Measurements from ENCODE around the gene PSAPL1. TPM values are rescaled to one million over a fixed set of nuclear protein-coding genes. Genes with fewer than 3 reads are reported as not detected.

PSAPL1 gene
- total and polyA plus RNA-seq, 4 donors: not detected

- H3K4me1 ChIP-seq (ENCODE audit: control insufficient read depth in 4 of 4, insufficient read depth in 4 of 4, low read length in 3 of 4): no peaks in the 10 kb centered on the region
Measured at GRCh38 chr4:7433376-7434140, 1.2 kb downstream of the PSAPL1 start.

More at GRCh38 chr4:7433376-7434140, 1.2 kb downstream of the PSAPL1 start:
- Histone ChIP-seq H3K4me3 (ENCODE audit: low read depth in 1 of 3, low read length in 3 of 3) (no peak overlapping the region), H3K36me3 (ENCODE audit: control insufficient read depth in 4 of 4, insufficient read depth in 3 of 4, low read depth in 1 of 4, low read length in 3 of 4) (no peaks in the 10 kb centered on the region), H3K27ac (ENCODE audit: low read depth in 1 of 2, low read length in 2 of 2) (no peak overlapping the region), H3K27me3 (ENCODE audit: control insufficient read depth in 4 of 4, insufficient read depth in 4 of 4, low read length in 3 of 4) (no peaks in the 10 kb centered on the region), H3K9me3 (ENCODE audit: control insufficient read depth in 4 of 4, low read length in 3 of 4) (no peaks in the 10 kb centered on the region), H3K9ac (ENCODE audit: low read depth in 1 of 2, low read length in 2 of 2) (no peak overlapping the region)
- TF ChIP-seq YY1 (IDR thresholded peaks at IDR 0.05): no peak
- no peak for TF ChIP-seq EGR1 (IDR thresholded peaks at IDR 0.05; ENCODE audit: low read depth in 2 of 2)
- no peak for TF ChIP-seq HNF4A (conservative IDR thresholded peaks at IDR 0.05)
- TF ChIP-seq, protein P1, sequence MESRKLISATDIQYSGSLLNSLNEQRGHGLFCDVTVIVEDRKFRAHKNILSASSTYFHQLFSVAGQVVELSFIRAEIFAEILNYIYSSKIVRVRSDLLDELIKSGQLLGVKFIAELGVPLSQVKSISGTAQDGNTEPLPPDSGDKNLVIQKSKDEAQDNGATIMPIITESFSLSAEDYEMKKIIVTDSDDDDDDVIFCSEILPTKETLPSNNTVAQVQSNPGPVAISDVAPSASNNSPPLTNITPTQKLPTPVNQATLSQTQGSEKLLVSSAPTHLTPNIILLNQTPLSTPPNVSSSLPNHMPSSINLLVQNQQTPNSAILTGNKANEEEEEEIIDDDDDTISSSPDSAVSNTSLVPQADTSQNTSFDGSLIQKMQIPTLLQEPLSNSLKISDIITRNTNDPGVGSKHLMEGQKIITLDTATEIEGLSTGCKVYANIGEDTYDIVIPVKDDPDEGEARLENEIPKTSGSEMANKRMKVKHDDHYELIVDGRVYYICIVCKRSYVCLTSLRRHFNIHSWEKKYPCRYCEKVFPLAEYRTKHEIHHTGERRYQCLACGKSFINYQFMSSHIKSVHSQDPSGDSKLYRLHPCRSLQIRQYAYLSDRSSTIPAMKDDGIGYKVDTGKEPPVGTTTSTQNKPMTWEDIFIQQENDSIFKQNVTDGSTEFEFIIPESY (IDR thresholded peaks at IDR 0.05): no peak
- TF ChIP-seq, protein P2, sequence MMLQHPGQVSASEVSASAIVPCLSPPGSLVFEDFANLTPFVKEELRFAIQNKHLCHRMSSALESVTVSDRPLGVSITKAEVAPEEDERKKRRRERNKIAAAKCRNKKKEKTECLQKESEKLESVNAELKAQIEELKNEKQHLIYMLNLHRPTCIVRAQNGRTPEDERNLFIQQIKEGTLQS (IDR thresholded peaks at IDR 0.05): no peak
- no peak for TF ChIP-seq TAF1 (conservative IDR thresholded peaks at IDR 0.05)
- no peak for TF ChIP-seq FOXA1 (IDR thresholded peaks at IDR 0.05)
- TF ChIP-seq, protein P3, sequence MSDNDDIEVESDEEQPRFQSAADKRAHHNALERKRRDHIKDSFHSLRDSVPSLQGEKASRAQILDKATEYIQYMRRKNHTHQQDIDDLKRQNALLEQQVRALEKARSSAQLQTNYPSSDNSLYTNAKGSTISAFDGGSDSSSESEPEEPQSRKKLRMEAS (IDR thresholded peaks at IDR 0.05): no peak
- TF ChIP-seq FOXA2 (IDR thresholded peaks at IDR 0.05): no peak
- TF ChIP-seq, protein P4, sequence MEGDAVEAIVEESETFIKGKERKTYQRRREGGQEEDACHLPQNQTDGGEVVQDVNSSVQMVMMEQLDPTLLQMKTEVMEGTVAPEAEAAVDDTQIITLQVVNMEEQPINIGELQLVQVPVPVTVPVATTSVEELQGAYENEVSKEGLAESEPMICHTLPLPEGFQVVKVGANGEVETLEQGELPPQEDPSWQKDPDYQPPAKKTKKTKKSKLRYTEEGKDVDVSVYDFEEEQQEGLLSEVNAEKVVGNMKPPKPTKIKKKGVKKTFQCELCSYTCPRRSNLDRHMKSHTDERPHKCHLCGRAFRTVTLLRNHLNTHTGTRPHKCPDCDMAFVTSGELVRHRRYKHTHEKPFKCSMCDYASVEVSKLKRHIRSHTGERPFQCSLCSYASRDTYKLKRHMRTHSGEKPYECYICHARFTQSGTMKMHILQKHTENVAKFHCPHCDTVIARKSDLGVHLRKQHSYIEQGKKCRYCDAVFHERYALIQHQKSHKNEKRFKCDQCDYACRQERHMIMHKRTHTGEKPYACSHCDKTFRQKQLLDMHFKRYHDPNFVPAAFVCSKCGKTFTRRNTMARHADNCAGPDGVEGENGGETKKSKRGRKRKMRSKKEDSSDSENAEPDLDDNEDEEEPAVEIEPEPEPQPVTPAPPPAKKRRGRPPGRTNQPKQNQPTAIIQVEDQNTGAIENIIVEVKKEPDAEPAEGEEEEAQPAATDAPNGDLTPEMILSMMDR (IDR thresholded peaks at IDR 0.05; ENCODE audit: low read depth, low read length, missing input control): no peak
- no peak for TF ChIP-seq GABPA (IDR thresholded peaks at IDR 0.05 in 1 of 2, conservative IDR thresholded peaks at IDR 0.05 in 1 of 2)
- no peak for TF ChIP-seq SP1 (IDR thresholded peaks at IDR 0.05)
- no peak for TF ChIP-seq RAD21 (IDR thresholded peaks at IDR 0.05)
- TF ChIP-seq HNF4G (IDR thresholded peaks at IDR 0.05): no peak
- no peak for TF ChIP-seq RXRA (IDR thresholded peaks at IDR 0.05)
- TF ChIP-seq JUND (IDR thresholded peaks at IDR 0.05): no peak
- TF ChIP-seq NR2F2 (IDR thresholded peaks at IDR 0.05): no peak
- TF ChIP-seq, protein P5, sequence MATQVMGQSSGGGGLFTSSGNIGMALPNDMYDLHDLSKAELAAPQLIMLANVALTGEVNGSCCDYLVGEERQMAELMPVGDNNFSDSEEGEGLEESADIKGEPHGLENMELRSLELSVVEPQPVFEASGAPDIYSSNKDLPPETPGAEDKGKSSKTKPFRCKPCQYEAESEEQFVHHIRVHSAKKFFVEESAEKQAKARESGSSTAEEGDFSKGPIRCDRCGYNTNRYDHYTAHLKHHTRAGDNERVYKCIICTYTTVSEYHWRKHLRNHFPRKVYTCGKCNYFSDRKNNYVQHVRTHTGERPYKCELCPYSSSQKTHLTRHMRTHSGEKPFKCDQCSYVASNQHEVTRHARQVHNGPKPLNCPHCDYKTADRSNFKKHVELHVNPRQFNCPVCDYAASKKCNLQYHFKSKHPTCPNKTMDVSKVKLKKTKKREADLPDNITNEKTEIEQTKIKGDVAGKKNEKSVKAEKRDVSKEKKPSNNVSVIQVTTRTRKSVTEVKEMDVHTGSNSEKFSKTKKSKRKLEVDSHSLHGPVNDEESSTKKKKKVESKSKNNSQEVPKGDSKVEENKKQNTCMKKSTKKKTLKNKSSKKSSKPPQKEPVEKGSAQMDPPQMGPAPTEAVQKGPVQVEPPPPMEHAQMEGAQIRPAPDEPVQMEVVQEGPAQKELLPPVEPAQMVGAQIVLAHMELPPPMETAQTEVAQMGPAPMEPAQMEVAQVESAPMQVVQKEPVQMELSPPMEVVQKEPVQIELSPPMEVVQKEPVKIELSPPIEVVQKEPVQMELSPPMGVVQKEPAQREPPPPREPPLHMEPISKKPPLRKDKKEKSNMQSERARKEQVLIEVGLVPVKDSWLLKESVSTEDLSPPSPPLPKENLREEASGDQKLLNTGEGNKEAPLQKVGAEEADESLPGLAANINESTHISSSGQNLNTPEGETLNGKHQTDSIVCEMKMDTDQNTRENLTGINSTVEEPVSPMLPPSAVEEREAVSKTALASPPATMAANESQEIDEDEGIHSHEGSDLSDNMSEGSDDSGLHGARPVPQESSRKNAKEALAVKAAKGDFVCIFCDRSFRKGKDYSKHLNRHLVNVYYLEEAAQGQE (IDR thresholded peaks at IDR 0.05): no peak
- no peak for DNase-seq (ENCODE audit: low spot score)
- 93% methylated on average over 28 of the region's 28 CpGs for WGBS

Measured in liver (tissue), 9 donors.